Right atrium auricular region (tissue), 2 donors: ENCODE measurements around the gene CACNA1C. TPM values are rescaled to one million over a fixed set of nuclear protein-coding genes. Genes with fewer than 3 reads are reported as not detected.

ENCODE experiments used
- DNase-seq: peaks from one replicate; pipeline ENCODE4 v3.0.0-alpha.2; 2019; ENCODE audit warnings: low spot score
- H3K27ac ChIP-seq, 2 donors: fragments of 200-600 bp; sonication (generic); 1 replicate in 1 of 2; 2 replicates in 1 of 2; pipeline ENCODE4 v1.5.1; 2016 to 2019
- H3K27me3 ChIP-seq, 2 donors: fragments of 200-600 bp; sonication (generic); one replicate each; pipeline versions ENCODE4 v1.5.1 to v1.6.0; 2017 to 2019
- H3K36me3 ChIP-seq: fragments of 200-600 bp; sonication (generic); one replicate; pipeline ENCODE4 v1.5.1; 2016
- H3K4me1 ChIP-seq, 2 donors: fragments of 200-600 bp; sonication (generic); one replicate each; pipeline versions ENCODE4 v1.5.1 to v1.6.0; 2017 to 2019
- H3K4me3 ChIP-seq, 2 donors: fragments of 200-600 bp; sonication (generic); 1 replicate in 1 of 2; 2 replicates in 1 of 2; pipeline ENCODE4 v1.5.1; 2017 to 2019; ENCODE audit warnings: mild to moderate bottlenecking in 1 of 2, moderate library complexity in 1 of 2
- H3K9me3 ChIP-seq, 2 donors: fragments of 200-600 bp; sonication (generic); one replicate each; pipeline ENCODE4 v1.5.1; 2019
- total RNA-seq, 2 donors: library from RNA; depleted of rRNA; stranded (reverse); fragments of >200 nt; gene quantifications; one replicate each; pipeline ENCODE4 v1.1.0, GENCODE V29; 2016
- TF ChIP-seq, protein P1 (sequence below), 2 donors: fragments of 200-600 bp; sonication (generic); IDR thresholded peaks; one replicate each; pipeline ENCODE4 v1.5.1; 2019; ENCODE audit warnings: antibody characterized with exemption in 2 of 2

CACNA1C gene
- total RNA-seq, 2 donors from 2014 or later: 83.1 to 93.6 TPM

DNA sequence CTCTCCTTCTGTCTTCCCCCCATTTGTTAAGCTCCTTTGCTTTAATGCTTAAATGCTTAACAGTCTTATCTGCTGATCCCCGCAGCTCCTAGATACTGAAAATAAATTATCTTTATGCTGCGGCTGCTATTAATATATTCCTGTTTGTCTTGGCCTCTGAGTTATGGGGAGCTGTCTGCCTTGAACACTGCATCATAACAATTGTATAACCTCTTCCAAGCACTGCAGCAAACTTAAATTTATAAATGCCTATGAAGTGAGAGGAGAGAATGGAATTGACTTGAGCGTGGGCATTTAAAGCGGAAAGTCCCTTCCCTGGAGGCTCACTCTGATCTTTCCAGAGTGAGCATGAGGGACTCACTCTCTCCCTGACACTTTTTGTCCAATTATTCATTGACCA, 25.4 kb upstream of the CACNA1C start:
- H3K4me1 ChIP-seq: peaks cover 0 to 13% of the 10 kb centered on the region in 2 donors
- H3K27me3 ChIP-seq: no peaks in the 10 kb centered on the region
- peak overlapping the region in 1 of 2 donors; percentile 23 for H3K27ac ChIP-seq
- H3K36me3 ChIP-seq: peaks cover 9% of the 10 kb centered on the region
- H3K4me3 ChIP-seq: no peak overlapping the region
- TF ChIP-seq, protein P1, sequence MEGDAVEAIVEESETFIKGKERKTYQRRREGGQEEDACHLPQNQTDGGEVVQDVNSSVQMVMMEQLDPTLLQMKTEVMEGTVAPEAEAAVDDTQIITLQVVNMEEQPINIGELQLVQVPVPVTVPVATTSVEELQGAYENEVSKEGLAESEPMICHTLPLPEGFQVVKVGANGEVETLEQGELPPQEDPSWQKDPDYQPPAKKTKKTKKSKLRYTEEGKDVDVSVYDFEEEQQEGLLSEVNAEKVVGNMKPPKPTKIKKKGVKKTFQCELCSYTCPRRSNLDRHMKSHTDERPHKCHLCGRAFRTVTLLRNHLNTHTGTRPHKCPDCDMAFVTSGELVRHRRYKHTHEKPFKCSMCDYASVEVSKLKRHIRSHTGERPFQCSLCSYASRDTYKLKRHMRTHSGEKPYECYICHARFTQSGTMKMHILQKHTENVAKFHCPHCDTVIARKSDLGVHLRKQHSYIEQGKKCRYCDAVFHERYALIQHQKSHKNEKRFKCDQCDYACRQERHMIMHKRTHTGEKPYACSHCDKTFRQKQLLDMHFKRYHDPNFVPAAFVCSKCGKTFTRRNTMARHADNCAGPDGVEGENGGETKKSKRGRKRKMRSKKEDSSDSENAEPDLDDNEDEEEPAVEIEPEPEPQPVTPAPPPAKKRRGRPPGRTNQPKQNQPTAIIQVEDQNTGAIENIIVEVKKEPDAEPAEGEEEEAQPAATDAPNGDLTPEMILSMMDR (IDR thresholded peaks at IDR 0.05): no peak
- no peak for DNase-seq
- no peaks in the 10 kb centered on the region for H3K9me3 ChIP-seq

GRCh38 chr12:2029851-2030250, 22.9 kb upstream of the CACNA1C start:
- DNase-seq: no peak
- Histone ChIP-seq H3K36me3 (peaks cover 6% of the 10 kb centered on the region), H3K27me3 (no peaks in the 10 kb centered on the region), H3K4me1 (peaks cover 0 to 15% of the 10 kb centered on the region in 2 donors), H3K27ac (no peak overlapping the region), H3K9me3 (no peaks in the 10 kb centered on the region), H3K4me3 (no peak overlapping the region)
- TF ChIP-seq, protein P1 (IDR thresholded peaks at IDR 0.05): no peak

DNA sequence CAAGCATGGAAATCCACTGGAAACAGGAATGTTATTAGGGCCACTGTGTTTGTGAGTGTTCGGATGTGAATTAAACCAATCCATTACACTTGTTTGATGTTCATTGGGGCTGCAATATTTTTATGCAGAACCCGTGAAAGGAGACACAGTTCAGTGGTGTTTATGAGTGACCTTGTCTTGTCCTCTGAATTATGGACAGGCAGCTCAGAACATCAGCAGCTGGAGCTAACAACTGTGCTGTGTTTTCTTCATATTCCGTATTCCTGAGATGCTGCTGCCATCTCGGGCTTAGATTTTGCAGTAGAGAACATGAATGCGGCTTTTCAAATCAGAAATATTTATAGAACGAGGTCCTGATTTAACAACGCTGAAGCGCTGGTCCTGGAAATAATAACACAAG, 20.3 kb upstream of the CACNA1C start:
- H3K27me3 ChIP-seq: no peaks in the 10 kb centered on the region
- DNase-seq: no peak
- TF ChIP-seq, protein P1 (IDR thresholded peaks at IDR 0.05): no peak
- H3K9me3 ChIP-seq: no peaks in the 10 kb centered on the region
- H3K4me1 ChIP-seq: peaks cover 0 to 22% of the 10 kb centered on the region in 2 donors
- H3K27ac ChIP-seq: peak overlapping the region; percentile 10 to 52
- H3K36me3 ChIP-seq: no peaks in the 10 kb centered on the region
- no peak overlapping the region for H3K4me3 ChIP-seq

DNA sequence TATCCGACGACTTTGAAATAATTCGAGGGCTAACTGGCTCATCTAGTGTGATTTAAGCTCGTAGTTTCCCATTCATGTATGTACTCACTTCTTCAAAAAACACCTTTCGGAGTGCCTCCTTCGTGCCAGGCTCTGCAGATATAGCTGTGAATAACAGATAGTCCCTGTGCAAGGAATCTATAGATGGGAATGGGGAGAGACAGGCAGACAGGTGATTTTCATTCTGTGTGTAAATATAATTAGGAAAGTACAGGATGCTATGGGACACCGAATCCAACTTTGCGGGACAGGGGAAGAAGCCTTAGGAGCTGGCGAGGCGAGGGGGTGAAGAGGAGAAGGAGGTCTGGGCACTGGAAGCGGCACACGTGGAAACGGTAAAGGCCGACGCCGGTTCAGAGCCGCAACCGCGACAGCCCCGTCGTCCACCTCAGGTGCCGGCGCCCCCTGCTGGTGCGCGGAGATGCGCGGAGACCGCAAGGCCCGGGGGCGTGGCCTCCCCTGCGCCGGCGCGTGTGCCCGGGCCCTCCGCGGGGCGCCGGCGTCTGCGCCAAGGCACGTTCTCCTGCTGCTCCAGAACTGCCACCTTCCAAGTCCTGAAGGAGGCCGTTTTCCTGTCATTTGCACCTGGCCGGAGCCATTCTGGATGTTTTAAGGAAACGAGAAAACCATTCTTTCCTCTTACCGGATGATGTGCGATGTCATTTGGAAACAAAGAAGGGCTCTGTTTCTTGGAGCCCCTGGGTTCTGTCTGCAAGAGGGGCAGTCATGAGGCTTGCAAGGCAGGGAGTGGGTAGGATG, 18.0 kb upstream of the CACNA1C start:
- H3K4me3 ChIP-seq: peak overlapping the region in 1 of 2 donors; percentile 38
- TF ChIP-seq, protein P1 (IDR thresholded peaks at IDR 0.05): peak; percentile 97
- peaks cover 0 to 25% of the 10 kb centered on the region in 2 donors for H3K4me1 ChIP-seq
- H3K27ac ChIP-seq: no peak overlapping the region
- DNase-seq: peak; percentile 72
- H3K27me3 ChIP-seq: no peaks in the 10 kb centered on the region
- no peaks in the 10 kb centered on the region for H3K9me3 ChIP-seq
- H3K36me3 ChIP-seq: no peaks in the 10 kb centered on the region

GRCh38 chr12:2035431-2036055, 17.2 kb upstream of the CACNA1C start:
- Histone ChIP-seq H3K4me3 (peak overlapping the region in 1 of 2 donors; percentile 38), H3K9me3 (no peaks in the 10 kb centered on the region), H3K27ac (no peak overlapping the region), H3K27me3 (no peaks in the 10 kb centered on the region), H3K36me3 (no peaks in the 10 kb centered on the region), H3K4me1 (peaks cover 0 to 25% of the 10 kb centered on the region in 2 donors)
- DNase-seq: no peak
- TF ChIP-seq, protein P1 (IDR thresholded peaks at IDR 0.05): no peak
